HG03442 (cell line): ENCODE data around the gene NLGN1.
"Not testable (repeated sequence)": the region's sequence is repeated elsewhere in the genome, so short reads cannot be mapped to it uniquely, and the experiment has no call there.

ENCODE experiments used
- ATAC-seq: cut with Tn5 transposase; IDR thresholded peaks from one replicate; pipeline ENCODE4 v1.9.1; 2021; ENCODE audit warnings: mild to moderate bottlenecking, moderate library complexity; ENCODE audit not compliant: unreplicated experiment

Gene NLGN1

DNA sequence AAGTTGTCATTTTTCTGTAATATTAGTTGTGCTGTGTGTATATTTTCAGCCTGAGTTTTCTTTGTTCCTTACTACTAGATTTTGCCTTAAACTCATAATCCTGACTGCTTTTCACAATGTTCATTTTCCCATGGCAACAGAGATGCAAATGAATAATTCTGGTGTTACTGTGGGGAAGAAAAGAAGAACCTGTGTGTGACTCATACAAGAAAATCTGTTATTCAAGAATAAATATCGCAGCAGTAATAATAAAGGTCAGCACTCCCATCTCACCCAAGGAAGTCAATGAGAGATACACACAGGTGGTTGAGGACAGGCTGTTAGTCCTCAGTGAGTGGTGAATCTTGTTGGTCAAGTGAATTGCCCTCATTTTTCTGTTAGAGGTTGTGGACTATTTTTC lies 805.0 kb downstream of the NLGN1 start:
- no peak for ATAC-seq

DNA sequence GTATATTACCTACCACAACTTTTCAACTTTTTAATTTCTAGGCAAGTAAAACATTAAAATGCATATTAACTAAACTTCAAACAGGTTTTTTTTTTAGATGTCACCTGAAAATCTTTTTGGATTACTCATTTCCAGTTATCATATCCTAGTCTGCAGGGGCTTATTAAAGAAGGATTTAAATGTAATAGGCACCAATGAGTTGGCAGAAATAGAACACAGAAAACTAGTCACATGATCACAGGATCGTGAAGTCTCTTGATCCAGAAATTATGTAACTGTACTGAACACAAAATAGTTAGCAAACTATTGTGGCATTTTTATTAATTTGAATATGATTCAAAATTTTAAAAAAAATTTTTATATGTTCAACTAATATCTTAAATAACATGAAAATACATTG lies 807.2 kb downstream of the NLGN1 start:
- no peak for ATAC-seq

DNA sequence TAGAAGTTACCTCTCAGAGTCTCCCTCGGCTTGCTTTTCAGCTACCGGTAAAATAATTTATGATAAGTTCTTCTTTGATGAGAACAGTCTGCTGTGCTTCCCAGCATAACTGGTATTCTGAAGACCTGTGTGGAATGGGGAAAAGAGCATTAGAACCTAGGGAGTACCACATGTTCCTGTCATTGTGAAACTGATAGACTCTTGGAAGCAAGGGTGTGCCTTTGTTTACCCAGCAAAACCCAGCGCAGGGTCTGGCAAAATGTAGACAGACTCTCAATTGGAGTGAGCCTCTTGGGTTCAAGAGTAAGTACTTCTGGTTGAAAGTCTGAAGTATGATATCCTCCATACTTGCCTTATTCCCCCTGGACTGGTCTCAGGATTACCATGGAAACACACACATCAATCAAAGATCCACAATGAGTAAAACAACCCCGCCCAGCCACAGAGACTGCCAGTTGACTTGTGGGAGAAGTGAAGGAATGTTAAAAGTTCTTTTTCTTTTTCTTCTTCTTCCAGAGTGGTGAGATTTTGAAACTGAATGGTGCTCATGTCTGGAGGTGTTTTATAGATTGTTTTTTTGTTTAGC lies 809.2 kb downstream of the NLGN1 start:
- ATAC-seq: no peak

DNA sequence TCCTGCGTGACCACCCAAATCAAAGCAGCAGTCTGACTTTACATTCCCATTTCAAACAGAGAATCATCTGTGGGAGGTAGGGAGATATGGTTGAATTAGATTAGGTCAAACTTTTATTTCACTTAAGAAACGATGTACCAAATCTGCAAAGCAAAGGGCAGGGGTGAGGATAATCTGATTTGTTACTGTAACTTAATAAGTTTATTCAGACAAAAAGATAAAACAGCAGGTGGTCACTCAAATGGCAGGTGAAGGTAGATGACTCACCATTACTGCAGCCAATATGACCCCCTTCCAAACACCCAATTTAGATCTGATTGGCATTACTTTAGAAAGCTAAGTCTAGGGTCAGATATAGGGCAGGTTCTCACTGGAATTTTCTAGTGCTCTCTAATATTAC lies 810.6 kb downstream of the NLGN1 start:
- no peak for ATAC-seq

DNA sequence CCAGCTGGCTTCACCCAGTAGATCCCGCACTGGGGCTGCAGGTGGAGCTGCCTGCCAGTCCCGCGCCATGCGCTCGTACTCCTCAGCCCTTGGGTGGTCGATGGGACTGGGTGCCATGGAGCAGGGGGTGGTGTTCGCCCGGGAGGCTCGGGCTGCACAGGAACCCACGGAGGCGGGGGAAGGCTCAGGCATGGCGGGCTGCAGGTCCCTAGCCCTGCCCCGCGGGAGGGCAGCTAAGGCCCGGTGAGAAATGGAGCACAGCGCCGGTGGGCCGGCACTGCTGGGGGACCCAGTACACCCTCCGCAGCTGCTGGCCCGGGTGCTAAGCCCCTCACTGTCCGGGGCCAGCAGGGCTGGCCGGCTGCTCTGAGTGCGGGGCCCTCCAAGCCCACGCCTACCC lies 814.4 kb downstream of the NLGN1 start:
- not testable (repeated sequence) for ATAC-seq

DNA sequence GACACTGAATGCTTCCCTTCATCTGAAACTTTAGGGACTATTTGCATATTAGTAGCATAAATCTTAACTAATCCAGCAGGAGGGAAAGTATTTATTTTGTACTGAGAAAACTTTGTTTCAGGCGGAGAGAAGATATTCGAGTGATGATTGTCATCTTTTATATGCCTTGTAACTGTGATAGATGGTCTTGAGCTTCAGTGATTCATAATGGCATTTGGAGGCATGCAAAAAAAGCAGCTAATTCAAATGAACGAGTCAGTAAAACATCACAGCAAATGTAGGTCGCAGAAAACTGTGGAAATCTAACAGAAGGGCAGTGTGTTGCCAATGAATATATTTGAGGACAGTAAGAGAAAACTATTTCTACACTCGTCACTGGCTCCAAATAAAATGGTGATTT lies 817.9 kb downstream of the NLGN1 start:
- no peak for ATAC-seq

DNA sequence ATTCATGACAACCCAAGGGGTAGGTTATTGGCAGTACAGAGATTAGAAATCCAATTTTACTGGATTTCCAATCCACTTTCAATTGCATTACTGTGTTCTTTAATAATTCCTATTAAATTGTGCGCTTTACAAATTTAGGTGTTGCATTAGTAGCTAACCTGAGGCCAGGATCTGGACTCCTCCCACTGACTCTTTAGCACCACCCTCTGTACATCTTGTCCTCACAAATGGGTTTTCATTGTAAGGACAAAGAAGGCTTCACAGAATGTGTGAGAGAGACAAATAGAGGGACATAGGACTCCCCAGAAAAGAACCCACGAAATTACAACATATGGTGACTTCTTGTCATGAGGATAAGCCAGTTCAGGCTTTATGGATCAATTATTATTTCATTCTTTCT lies 818.5 kb downstream of the NLGN1 start:
- ATAC-seq: no peak

DNA sequence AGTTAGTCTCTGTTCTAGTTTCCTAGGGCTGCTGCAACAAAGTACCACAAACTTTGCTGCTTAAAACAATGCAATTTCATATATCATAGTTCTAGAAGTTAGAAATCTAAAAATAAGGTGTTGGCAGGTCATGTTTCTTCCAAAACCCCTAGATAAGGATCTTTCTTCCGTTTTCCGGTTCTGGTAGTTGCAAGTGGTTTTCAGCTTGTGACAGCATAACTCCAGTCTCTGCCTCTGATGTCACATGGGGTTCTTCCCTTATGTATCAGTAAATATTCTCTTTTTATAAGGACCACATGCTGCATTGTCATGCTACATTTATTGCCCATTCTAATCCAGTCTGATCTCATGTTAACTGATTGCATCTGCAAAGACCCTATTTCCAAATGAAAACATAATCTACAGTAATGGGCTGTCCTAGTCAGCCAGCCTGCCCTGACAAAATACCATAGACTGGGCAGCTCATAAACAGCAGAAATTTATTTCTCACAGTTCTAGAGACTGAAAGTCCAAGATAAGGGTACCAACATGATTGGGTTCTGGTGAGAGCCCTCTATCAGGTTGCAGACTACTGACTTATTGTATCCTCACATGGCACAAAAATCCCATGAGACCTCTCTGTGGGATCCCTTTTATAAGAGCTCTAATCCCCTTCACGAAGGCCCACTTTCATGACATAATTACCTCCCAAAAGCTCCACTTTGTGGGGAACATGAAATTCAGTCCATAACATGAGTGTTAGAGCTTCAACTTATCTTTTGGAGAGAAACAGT lies 819.6 kb downstream of the NLGN1 start:
- ATAC-seq: no peak

DNA sequence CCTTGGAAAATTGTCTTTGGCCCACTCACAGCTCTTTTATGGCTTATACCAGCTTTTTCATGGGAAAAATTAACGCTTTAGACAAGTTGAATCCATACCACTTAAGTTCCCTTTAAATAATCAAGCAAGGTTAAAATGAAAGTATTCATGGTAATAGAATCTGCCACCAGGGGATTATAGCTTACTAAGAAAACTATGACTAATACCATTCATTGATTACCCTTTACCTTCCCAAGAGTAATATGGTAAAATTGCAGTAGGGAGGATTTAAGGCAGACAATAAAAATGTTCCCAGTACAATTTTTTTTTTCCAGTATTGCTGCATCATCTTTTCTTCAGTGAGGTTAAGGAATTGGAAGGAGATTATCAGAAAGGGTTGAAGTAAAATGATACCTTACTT lies 820.5 kb downstream of the NLGN1 start:
- no peak for ATAC-seq

DNA sequence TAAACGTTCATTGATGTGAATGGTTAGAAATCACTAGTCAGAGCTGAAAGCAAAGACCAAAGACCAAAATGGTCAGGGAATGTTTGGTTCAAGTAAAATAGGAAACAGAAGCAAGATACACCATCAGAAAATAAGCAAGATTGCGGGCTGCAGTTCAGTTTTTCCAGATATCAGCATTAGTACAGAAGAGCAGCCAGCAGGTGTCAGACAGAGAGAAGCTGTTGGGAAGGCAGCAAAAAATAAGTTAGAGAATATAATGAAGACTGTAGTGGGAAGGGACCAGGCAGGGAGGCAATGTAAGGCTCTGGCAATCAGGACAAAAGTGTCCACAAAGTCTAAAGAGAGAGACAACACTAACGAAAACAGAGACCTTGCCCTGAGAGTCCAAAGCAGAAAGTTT lies 822.2 kb downstream of the NLGN1 start:
- ATAC-seq: no peak

DNA sequence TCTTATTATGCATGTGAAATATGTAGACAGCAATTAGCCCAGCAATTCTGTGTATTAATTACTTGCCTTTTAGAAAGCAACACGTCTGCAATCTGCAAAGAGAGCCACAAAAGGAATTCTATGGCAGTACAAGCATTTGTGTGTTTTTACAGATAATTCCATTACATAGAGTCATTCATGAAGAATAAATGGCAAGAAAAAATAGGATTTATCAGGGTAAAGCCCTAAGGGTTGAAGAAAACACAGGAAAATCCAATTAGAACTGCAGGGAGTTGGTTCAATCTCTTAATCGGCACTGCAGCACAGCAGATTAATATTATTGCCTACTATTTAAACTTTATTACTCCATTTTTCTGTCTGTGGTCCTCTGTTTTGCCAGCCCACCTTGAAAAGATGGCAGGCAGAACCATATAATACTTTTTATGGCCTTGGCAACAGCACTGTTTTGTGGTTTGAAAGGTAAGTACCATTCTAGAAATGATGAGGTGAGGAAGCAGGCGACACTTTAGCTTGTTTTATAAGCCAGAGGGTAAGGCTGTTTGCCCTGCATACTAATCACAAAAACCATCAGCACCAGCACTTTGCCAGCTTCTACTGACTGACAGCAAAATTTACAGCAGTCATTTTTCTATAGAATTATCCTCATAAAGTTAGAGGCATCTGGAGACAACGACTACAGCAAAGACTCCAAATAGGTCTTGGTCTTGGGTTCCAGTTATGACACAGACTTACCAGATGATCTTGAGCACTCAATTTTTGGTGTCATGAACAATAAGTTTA lies 823.4 kb downstream of the NLGN1 start:
- no peak for ATAC-seq

DNA sequence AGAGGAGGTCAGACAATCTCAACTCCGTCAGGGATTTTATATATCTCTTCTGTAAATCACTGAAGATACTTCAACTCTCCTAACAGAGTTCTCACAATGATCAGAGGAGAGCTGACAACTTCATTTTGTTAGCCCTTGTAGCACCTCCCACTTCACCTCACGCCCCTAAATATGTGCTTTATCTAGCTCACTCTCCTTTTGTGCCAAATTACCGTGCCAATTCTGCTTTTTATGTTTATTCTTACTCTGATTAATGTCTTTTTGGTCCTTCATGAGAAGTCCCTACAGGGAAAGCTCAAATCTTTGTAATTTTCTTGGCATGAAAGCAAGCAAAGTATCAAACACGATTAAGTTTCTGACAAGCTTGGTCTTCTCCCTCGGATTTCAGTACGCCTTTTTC lies 825.5 kb downstream of the NLGN1 start:
- ATAC-seq: no peak

DNA sequence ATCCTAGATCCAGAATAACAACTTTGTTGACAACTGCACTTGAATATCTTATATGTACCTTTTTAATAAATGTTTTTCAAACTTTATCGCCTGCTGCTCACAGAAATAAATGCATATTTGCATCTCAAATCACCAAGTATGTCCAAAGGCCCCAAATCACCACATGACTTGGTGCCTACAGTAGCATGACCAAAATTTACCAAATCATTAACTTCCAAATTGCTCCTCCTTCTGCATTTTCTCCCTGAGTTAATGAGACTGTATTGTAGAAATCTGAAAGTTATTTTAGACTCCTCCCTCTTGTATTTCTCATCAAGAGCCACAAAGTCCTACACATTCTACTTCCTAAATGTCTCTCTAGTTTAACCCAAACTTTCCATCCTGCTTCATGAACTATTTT lies 826.1 kb downstream of the NLGN1 start:
- ATAC-seq: no peak

DNA sequence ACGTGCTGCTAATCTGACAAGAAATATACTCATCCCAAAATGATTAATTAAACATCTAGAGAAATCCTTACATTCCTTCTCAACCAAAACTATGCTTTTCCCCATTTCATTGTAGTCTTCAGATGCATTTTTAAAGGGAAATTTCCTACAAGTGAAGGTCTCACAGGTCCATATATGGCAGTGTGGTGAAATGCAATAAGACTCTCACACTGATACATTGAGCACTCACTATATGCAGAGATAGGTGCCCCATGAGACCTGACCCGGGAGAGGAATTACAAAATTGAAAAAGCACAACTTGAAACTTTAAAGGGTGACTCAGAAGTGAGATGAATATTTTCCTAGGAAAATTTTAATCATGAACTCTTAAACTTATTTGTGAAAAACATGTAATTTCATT lies 832.4 kb downstream of the NLGN1 start:
- ATAC-seq: no peak

DNA sequence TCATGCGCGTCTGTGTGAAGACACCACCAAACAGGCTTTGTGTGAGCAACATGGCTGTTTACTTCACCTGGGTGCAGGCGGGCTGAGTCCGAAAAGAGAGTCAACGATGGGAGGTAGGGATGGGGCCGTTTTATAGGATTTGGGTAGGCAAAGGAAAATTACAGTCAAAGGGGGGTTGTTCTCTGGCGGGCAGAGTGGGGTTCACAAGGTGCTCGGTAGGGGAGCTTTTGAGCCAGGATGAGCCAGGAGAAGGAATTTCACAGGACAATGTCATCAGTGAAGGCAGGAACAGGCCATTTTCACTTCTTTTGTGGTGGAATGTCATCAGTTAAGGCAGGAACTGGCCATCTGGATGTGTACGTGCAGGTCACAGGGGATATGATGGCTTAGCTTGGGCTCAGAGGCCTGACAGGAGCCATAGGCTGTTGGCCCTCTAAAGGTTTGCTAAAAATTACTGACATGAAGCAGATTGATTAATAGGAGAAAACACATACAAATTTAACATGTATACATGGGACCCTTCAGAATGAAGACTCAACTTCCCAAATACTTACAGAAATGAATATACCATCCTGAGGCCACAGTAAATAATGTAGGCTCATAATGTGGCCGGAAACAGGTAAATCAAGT lies 834.6 kb downstream of the NLGN1 start:
- ATAC-seq: not testable (repeated sequence)

DNA sequence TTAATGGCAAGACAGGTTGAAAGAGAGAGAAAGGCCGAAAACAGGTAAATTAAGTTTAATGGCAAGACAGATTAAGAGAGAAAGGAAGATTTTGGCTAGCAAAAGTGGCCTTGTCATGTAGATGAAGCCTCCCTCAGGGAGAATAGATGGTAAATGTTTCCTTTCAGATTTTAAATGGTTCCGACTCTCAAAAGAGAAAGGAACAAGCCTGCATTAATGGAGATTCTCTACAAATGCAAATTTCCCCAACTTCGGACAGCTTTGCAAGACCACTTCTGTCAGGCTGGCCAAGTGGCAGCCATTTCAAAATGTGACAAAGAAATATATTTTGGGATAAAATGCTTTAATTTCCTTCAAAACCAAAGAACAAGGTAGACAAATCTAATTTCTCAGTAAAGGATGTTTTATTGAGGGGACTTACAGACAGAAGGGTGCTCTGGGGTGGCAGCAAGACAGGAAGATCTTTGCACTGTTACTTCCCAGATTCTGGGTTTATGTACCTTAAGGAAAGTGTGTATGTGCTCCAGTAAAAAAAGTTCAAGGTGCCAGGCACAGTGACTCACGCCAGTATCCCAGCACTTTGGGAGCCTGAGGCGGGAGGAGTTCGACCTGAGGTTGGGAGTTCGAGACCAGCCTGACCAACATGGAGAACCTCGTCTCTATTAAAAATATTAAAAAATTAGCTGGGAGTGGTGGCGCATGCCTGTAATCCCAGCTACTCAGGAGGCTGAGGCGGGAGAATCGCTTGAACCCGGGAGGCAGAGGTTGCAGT lies 835.3 kb downstream of the NLGN1 start:
- ATAC-seq: no peak

DNA sequence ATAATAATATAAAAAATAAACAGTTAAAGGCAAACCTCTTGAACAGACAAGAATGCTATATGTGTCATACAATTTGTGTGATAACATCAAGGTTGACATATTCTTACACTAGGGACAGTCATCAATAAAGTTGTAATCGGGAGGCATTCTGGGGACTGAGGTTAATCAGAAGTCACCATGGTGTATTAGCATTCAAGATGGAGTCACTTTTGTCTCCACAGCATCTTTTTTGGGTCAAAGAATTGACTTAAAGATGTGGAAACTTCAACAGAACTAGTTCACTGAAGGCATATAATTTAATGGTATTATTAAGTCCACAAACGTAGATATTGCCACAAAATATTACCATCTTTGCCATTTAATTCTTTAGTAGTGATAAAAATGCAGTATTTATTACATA lies 836.0 kb downstream of the NLGN1 start:
- ATAC-seq: no peak

DNA sequence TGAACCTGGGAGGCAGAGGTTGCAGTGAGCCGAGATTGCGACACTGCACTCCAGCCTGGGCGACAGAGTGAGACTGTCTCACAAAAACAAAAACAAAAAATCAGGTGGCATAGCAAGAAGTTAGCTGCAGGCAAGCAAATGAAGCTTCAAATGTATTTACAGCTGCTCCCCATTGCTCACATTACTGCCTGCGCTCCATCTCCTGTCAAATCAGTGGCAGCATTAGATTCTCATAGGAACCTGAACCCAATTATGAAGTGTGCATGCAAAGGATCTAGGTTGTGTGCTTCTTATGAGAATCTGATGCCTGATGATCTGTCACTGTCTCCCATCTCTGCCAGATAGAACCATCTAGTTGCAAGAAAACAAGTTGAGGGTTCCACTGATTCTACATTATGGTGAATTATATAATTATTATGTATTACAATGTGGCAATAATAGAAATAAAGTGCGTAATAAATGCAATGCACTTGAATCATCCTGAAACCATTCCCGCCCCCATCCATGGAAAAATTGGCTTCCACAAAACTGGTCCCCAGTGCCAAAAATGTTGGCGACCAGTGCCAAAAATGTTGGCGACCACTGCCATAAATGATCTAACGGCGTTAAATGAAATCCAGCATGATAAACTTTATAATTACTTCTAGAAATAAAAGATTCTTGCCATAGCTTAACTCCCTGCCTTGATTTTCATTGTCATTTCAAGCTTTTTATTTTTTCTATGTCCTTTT lies 844.9 kb downstream of the NLGN1 start:
- no peak for ATAC-seq

DNA sequence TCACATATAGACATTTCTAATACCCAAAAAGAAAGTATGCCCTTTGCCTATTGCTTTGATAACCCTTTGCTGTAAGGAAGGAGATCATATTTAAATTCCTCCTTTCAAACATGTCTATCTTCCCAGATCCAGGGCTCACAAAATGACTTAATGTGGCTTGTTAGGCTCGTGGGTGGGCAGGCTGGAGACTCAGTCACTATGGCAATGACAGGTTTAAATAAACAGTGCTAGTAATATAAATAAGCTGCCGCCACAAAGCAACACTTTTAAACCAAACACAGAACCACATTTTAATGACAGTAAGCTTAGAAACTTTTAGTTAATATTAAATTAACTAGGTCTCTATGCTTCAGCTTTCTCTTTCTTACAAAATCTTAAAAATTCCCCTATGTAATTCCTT lies 845.6 kb downstream of the NLGN1 start:
- ATAC-seq: no peak

DNA sequence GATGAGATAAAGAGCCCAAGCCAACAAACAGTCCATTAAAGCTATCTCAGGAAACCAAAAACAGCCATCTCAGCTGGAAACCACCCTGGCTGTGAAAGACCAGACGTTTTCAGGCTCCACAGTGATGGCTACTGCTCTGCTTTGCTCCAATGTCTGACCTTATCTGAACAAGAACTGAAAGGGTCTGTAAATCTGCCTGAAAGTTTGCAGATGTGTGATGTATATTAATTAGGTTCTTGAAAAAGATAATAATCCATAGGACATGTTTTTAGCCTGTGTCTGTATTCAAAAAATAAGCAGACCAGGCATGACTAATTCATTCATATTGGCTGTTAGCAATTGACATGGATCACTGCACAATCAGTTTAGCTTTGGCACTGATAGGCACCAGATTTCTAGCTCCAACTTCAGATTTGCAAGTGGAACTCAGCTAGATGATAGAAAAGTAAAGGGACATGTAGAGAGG lies 850.2 kb downstream of the NLGN1 start:
- no peak for ATAC-seq
